Stimulated activated effector memory CD8-positive, alpha-beta T cell treated with anti-CD3 and anti-CD28 coated beads, Interleukin-12 subunit alpha, Interleukin-12 subunit beta, amount 100 ng/mL, for 72 hours (primary cell): ENCODE results near the gene ELF1.
"Not testable (repeated sequence)": the region's sequence is repeated elsewhere in the genome, so short reads cannot be mapped to it uniquely, and the experiment has no call there.

Source experiments
- ATAC-seq: fragments of 150-1000 bp; cut with Tn5 transposase; 2 replicates; pipeline ENCODE4 v1.10.0; 2021
- DNase-seq, 2 donors: peaks; one replicate each; pipeline ENCODE4 v3.0.0; 2021 to 2022; ENCODE audit warnings: low spot score in 2 of 2
- H3K27ac Mint-ChIP-seq: one replicate; pipeline ENCODE4 v1.8.0; 2022; ENCODE audit warnings: mild to moderate bottlenecking, mixed read lengths
- H3K36me3 Mint-ChIP-seq: one replicate; pipeline ENCODE4 v1.8.0; 2022; ENCODE audit warnings: mild to moderate bottlenecking, mixed read lengths
- H3K4me1 Mint-ChIP-seq: one replicate; pipeline ENCODE4 v1.8.0; 2022; ENCODE audit warnings: mixed read lengths
- H3K4me3 Mint-ChIP-seq: one replicate; pipeline ENCODE4 v1.8.0; 2022; ENCODE audit warnings: mild to moderate bottlenecking, mixed read lengths
- H3K9me3 Mint-ChIP-seq: one replicate; pipeline ENCODE4 v1.8.0; 2022; ENCODE audit warnings: mixed read lengths

ELF1 gene

GRCh38 chr13:40927929-40928328 lies 91.2 kb downstream of the ELF1 start:
- no peaks in the 10 kb centered on the region for H3K4me1 Mint-ChIP-seq
- no peak for ATAC-seq
- H3K27ac Mint-ChIP-seq: peak overlapping the region; percentile 26

GRCh38 chr13:40923867-40924266 lies 95.2 kb downstream of the ELF1 start:
- H3K36me3 Mint-ChIP-seq: peaks cover 33% of the 10 kb centered on the region
- H3K9me3 Mint-ChIP-seq: no peaks in the 10 kb centered on the region
- ATAC-seq (no peak), DNase-seq (no peak)
- H3K4me1 Mint-ChIP-seq: peaks cover 19% of the 10 kb centered on the region
- H3K27ac Mint-ChIP-seq: no peak overlapping the region
- H3K4me3 Mint-ChIP-seq: no peak overlapping the region

More at GRCh38 chr13:40927929-40928328, 91.2 kb downstream of the ELF1 start:
- Mint-ChIP-seq H3K9me3 (no peaks in the 10 kb centered on the region), H3K36me3 (peaks cover 54% of the 10 kb centered on the region), H3K4me3 (no peak overlapping the region)
- no peak for DNase-seq

GRCh38 chr13:40922437-40923040 lies 96.6 kb downstream of the ELF1 start:
- ATAC-seq (no peak), DNase-seq (no peak)
- Mint-ChIP-seq H3K27ac (peak overlapping the region; percentile 93), H3K4me1 (peaks cover 19% of the 10 kb centered on the region), H3K9me3 (no peaks in the 10 kb centered on the region), H3K36me3 (peaks cover 21% of the 10 kb centered on the region), H3K4me3 (peak overlapping the region; percentile 92)

- peaks cover 34% of the 10 kb centered on the region for H3K4me1 Mint-ChIP-seq
- peak overlapping the region; percentile 92 for H3K4me3 Mint-ChIP-seq
- peak overlapping the region; percentile 93 for H3K27ac Mint-ChIP-seq
- H3K9me3 Mint-ChIP-seq: no peaks in the 10 kb centered on the region
- DNase-seq: no peak
- ATAC-seq: no peak
- peaks cover 19% of the 10 kb centered on the region for H3K36me3 Mint-ChIP-seq
Observed at GRCh38 chr13:40920826-40921225, 98.3 kb downstream of the ELF1 start.

GRCh38 chr13:40919901-40920300 lies 99.2 kb downstream of the ELF1 start:
- H3K36me3 Mint-ChIP-seq: peaks cover 19% of the 10 kb centered on the region
- ATAC-seq, DNase-seq, H3K9me3 Mint-ChIP-seq: not testable (repeated sequence)
- peaks cover 34% of the 10 kb centered on the region for H3K4me1 Mint-ChIP-seq
- H3K4me3 Mint-ChIP-seq: peak overlapping the region; percentile 92
- peak overlapping the region; percentile 93 for H3K27ac Mint-ChIP-seq

- Mint-ChIP-seq H3K4me1 (peaks cover 34% of the 10 kb centered on the region), H3K36me3 (peaks cover 6% of the 10 kb centered on the region), H3K27ac (no peak overlapping the region), H3K9me3 (no peaks in the 10 kb centered on the region), H3K4me3 (no peak overlapping the region)
- ATAC-seq (peak; percentile 61), DNase-seq (no peak)
Observed at GRCh38 chr13:40916207-40916998, 102.7 kb downstream of the ELF1 start.

- ATAC-seq, H3K27ac Mint-ChIP-seq, H3K4me3 Mint-ChIP-seq: not testable (repeated sequence)
Observed at GRCh38 chr13:40914863-40915262, 104.3 kb downstream of the ELF1 start.

GRCh38 chr13:40911341-40911740 lies 107.8 kb downstream of the ELF1 start:
- H3K27ac Mint-ChIP-seq: no peak overlapping the region
- ATAC-seq: no peak

More at GRCh38 chr13:40914863-40915262, 104.3 kb downstream of the ELF1 start:
- DNase-seq, H3K9me3 Mint-ChIP-seq, H3K36me3 Mint-ChIP-seq: not testable (repeated sequence)
- peaks cover 34% of the 10 kb centered on the region for H3K4me1 Mint-ChIP-seq

GRCh38 chr13:40910324-40911050 lies 108.6 kb downstream of the ELF1 start:
- no peak overlapping the region for H3K4me3 Mint-ChIP-seq
- peaks cover 8% of the 10 kb centered on the region for H3K36me3 Mint-ChIP-seq
- peak overlapping the region; percentile 57 for H3K27ac Mint-ChIP-seq
- ATAC-seq (peak; percentile 99), DNase-seq (no peak)
- no peaks in the 10 kb centered on the region for H3K9me3 Mint-ChIP-seq
- peaks cover 21% of the 10 kb centered on the region for H3K4me1 Mint-ChIP-seq

More at GRCh38 chr13:40911341-40911740, 107.8 kb downstream of the ELF1 start:
- Mint-ChIP-seq H3K4me1 (peaks cover 25% of the 10 kb centered on the region), H3K36me3 (peaks cover 8% of the 10 kb centered on the region), H3K9me3 (no peaks in the 10 kb centered on the region), H3K4me3 (no peak overlapping the region)
- DNase-seq: no peak

- not testable (repeated sequence) for H3K36me3 Mint-ChIP-seq, H3K9me3 Mint-ChIP-seq, DNase-seq, ATAC-seq, H3K4me3 Mint-ChIP-seq
- peak overlapping the region; percentile 57 for H3K27ac Mint-ChIP-seq
- peaks cover 21% of the 10 kb centered on the region for H3K4me1 Mint-ChIP-seq
Observed at GRCh38 chr13:40909541-40910200, 109.4 kb downstream of the ELF1 start.

- DNase-seq (no peak), ATAC-seq (no peak)
- H3K4me1 Mint-ChIP-seq: peaks cover 21% of the 10 kb centered on the region
Observed at GRCh38 chr13:40908546-40908945, 110.6 kb downstream of the ELF1 start.

GRCh38 chr13:40901032-40901431 lies 118.1 kb downstream of the ELF1 start:
- not testable (repeated sequence) for H3K36me3 Mint-ChIP-seq, ATAC-seq, H3K27ac Mint-ChIP-seq, H3K9me3 Mint-ChIP-seq, H3K4me1 Mint-ChIP-seq, DNase-seq, H3K4me3 Mint-ChIP-seq

More at GRCh38 chr13:40908546-40908945, 110.6 kb downstream of the ELF1 start:
- Mint-ChIP-seq H3K27ac (no peak overlapping the region), H3K36me3 (peaks cover 8% of the 10 kb centered on the region), H3K9me3 (no peaks in the 10 kb centered on the region), H3K4me3 (no peak overlapping the region)

- H3K27ac Mint-ChIP-seq, ATAC-seq, DNase-seq, H3K4me3 Mint-ChIP-seq, H3K9me3 Mint-ChIP-seq, H3K36me3 Mint-ChIP-seq, H3K4me1 Mint-ChIP-seq: not testable (repeated sequence)
Observed at GRCh38 chr13:40900568-40900967, 118.5 kb downstream of the ELF1 start.

GRCh38 chr13:40897053-40897452 lies 122.1 kb downstream of the ELF1 start:
- ATAC-seq: no peak
- Mint-ChIP-seq H3K4me3 (no peak overlapping the region), H3K27ac (no peak overlapping the region)

More at GRCh38 chr13:40897053-40897452, 122.1 kb downstream of the ELF1 start:
- Mint-ChIP-seq H3K36me3 (no peaks in the 10 kb centered on the region), H3K9me3 (no peaks in the 10 kb centered on the region), H3K4me1 (no peaks in the 10 kb centered on the region)
- DNase-seq: no peak
